ENCODE results near the gene TTC28. TPM values are rescaled to one million over a fixed set of nuclear protein-coding genes. Genes with fewer than 3 reads are reported as not detected.
"Not testable (repeated sequence)": the region's sequence is repeated elsewhere in the genome, so short reads cannot be mapped to it uniquely, and the experiment has no call there.

TTC28 gene
- total RNA-seq, 1 donor from 2014 or later, result 46.2 TPM

DNA sequence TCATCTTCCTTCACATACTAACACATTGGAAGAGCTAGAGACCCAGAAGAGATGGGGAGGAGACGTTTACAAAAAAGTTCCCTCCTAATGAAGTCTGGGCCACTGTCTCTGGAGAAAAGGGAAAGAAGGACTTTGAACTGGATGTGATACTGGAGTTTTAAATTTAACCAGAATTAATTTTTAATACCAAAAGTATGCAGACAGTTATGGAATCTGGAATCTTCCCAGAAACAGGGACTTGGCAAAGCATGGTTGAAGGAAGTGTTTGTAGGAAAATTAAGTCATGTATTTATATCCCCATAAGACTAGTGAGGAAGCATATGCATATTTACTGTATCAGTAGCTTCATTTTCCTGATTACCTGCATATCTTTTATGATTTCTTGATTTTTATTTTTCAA is 215.5 kb downstream of the TTC28 start:
- Mint-ChIP-seq H3K36me3 (peaks cover 5% of the 10 kb centered on the region), H3K27ac (no peak overlapping the region), H3K4me3 (no peak overlapping the region), H3K27me3 (ENCODE audit: insufficient read depth, low read depth) (no peaks in the 10 kb centered on the region), H3K4me1 (peaks cover 12% of the 10 kb centered on the region), H3K9me3 (no peaks in the 10 kb centered on the region)
- Histone ChIP-seq H3K79me2 (ENCODE audit: low read depth) (no peaks in the 10 kb centered on the region), H3K36me3 (no peaks in the 10 kb centered on the region), H3K27me3 (no peaks in the 10 kb centered on the region), H4K20me1 (ENCODE audit: low read depth) (peaks cover 4% of the 10 kb centered on the region), H3K4me2 (no peak overlapping the region), H3K4me3 (no peak overlapping the region), H3K27ac (no peak overlapping the region), H3K4me1 (no peaks in the 10 kb centered on the region), H3F3A (ENCODE audit: low read depth) (no peaks in the 10 kb centered on the region), H3K9me3 (ENCODE audit: low read depth) (no peaks in the 10 kb centered on the region), H2AFZ (replicated peaks) (no peak overlapping the region), H3K9ac (no peak overlapping the region)
- DNase-seq (ENCODE audit: low spot score), result no peak
- TF ChIP-seq EZH2phosphoT487 (IDR thresholded peaks at IDR 0.05) (no peak), CTCF (IDR thresholded peaks at IDR 0.05) (no peak), EZH2 (IDR thresholded peaks at IDR 0.05) (no peak)

DNA sequence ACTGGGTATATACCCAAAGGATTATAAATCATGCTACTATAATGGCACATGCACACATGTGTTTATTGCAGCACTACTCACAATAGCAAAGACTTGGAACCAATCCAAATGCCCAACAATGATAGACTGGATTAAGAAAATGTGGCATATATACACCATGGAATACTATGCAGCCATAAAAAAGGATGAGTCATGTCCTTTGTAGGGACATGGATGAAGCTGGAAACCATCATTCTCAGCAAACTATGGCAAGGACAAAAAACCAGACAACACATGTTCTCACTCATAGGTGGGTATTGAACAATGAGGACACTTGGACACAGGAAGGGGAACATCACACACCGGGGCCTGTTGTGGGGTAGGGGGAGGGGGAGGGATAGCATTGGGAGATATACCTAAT is 216.2 kb downstream of the TTC28 start:
- not testable (repeated sequence) for H3K4me3 ChIP-seq; H3K79me2 ChIP-seq (ENCODE audit: low read depth); H3K36me3 ChIP-seq; H4K20me1 ChIP-seq (ENCODE audit: low read depth); H2AFZ ChIP-seq (replicated peaks); H3K9me3 ChIP-seq (ENCODE audit: low read depth); DNase-seq (ENCODE audit: low spot score); H3K4me3 Mint-ChIP-seq; H3K27ac Mint-ChIP-seq; H3K27me3 Mint-ChIP-seq (ENCODE audit: insufficient read depth, low read depth); H3K27me3 ChIP-seq; H3K4me1 Mint-ChIP-seq; H3K27ac ChIP-seq; H3K36me3 Mint-ChIP-seq; H3K4me2 ChIP-seq; H3K4me1 ChIP-seq; H3F3A ChIP-seq (ENCODE audit: low read depth); H3K9ac ChIP-seq; H3K9me3 Mint-ChIP-seq

DNA sequence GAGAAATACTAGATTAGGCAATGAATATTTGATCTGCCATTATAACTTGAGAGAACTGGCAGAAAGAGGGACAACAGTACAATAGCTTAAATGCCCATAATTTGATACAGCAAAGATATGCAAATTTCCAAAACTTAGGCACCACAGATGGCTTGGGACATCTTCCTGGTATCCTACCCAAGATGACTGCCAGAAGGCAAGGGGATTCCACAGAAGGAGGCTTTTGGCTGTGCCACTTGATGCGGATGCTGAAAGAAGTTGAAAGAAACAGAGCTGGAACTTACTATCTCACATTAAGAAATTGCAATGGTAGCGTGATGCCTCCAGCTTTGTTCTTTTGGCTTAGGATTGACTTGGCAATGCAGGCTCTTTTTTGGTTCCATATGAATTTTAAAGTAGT is 216.7 kb downstream of the TTC28 start:
- no peak for DNase-seq (ENCODE audit: low spot score)
- TF ChIP-seq EZH2phosphoT487 (IDR thresholded peaks at IDR 0.05), result no peak
- TF ChIP-seq EZH2 (IDR thresholded peaks at IDR 0.05), result no peak
- TF ChIP-seq CTCF (IDR thresholded peaks at IDR 0.05), result no peak
- peaks cover 7% of the 10 kb centered on the region for H3K36me3 Mint-ChIP-seq
- no peaks in the 10 kb centered on the region for H3K27me3 ChIP-seq
- H3F3A ChIP-seq (ENCODE audit: low read depth), result no peaks in the 10 kb centered on the region
- H3K4me1 ChIP-seq, result no peaks in the 10 kb centered on the region
- H3K4me3 Mint-ChIP-seq, result no peak overlapping the region
- H3K9me3 Mint-ChIP-seq, result no peaks in the 10 kb centered on the region
- H3K79me2 ChIP-seq (ENCODE audit: low read depth), result no peaks in the 10 kb centered on the region
- H3K4me3 ChIP-seq, result no peak overlapping the region
- no peak overlapping the region for H3K4me2 ChIP-seq
- H3K4me1 Mint-ChIP-seq, result peaks cover 8% of the 10 kb centered on the region
- no peaks in the 10 kb centered on the region for H3K27me3 Mint-ChIP-seq (ENCODE audit: insufficient read depth, low read depth)
- H3K36me3 ChIP-seq, result no peaks in the 10 kb centered on the region
- no peak overlapping the region for H3K9ac ChIP-seq
- no peak overlapping the region for H2AFZ ChIP-seq (replicated peaks)
- no peak overlapping the region for H3K27ac ChIP-seq
- H4K20me1 ChIP-seq (ENCODE audit: low read depth), result peaks cover 4% of the 10 kb centered on the region
- no peak overlapping the region for H3K27ac Mint-ChIP-seq
- no peaks in the 10 kb centered on the region for H3K9me3 ChIP-seq (ENCODE audit: low read depth)

DNA sequence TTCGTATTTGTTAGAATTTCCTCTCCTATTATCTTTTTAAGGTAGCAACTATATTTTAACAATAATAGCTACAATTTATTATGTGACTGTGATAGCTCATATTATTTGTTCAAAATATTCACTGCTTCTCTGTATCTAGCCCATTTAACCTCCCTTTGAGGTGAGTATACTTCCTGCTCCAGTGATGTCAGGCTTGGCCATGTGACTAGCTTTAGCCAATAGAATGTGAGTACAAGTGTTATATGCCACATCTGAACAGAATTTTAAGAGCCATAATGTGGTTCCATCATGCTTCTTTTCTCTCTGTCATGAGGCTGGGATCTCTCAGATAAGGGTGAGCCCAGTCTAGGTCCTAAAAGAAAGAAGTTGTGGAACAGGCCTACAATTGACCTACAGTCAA is 217.6 kb downstream of the TTC28 start:
- no peak overlapping the region for H3K9ac ChIP-seq
- H2AFZ ChIP-seq (replicated peaks), result no peak overlapping the region
- H3K4me2 ChIP-seq, result no peak overlapping the region
- H3K4me1 ChIP-seq, result no peaks in the 10 kb centered on the region
- no peaks in the 10 kb centered on the region for H3K27me3 ChIP-seq
- H3K4me1 Mint-ChIP-seq, result peaks cover 8% of the 10 kb centered on the region
- TF ChIP-seq CTCF (IDR thresholded peaks at IDR 0.05) (no peak), EZH2phosphoT487 (IDR thresholded peaks at IDR 0.05) (no peak), EZH2 (IDR thresholded peaks at IDR 0.05) (no peak)
- H3K4me3 ChIP-seq, result no peak overlapping the region
- H3F3A ChIP-seq (ENCODE audit: low read depth), result no peaks in the 10 kb centered on the region
- no peaks in the 10 kb centered on the region for H3K9me3 Mint-ChIP-seq
- H3K27ac Mint-ChIP-seq, result no peak overlapping the region
- peaks cover 7% of the 10 kb centered on the region for H3K36me3 Mint-ChIP-seq
- no peaks in the 10 kb centered on the region for H3K9me3 ChIP-seq (ENCODE audit: low read depth)
- no peak overlapping the region for H3K27ac ChIP-seq
- H3K36me3 ChIP-seq, result no peaks in the 10 kb centered on the region
- no peaks in the 10 kb centered on the region for H3K27me3 Mint-ChIP-seq (ENCODE audit: insufficient read depth, low read depth)
- H3K79me2 ChIP-seq (ENCODE audit: low read depth), result no peaks in the 10 kb centered on the region
- no peak overlapping the region for H3K4me3 Mint-ChIP-seq
- DNase-seq (ENCODE audit: low spot score), result no peak
- peaks cover 3% of the 10 kb centered on the region for H4K20me1 ChIP-seq (ENCODE audit: low read depth)
